ENCODE results near the gene PCDHGB7.
"Not testable (repeated sequence)": the region's sequence is repeated elsewhere in the genome, so short reads cannot be mapped to it uniquely, and the experiment has no call there.

The PCDHGB7 gene

GRCh38 chr5:141394401-141395187 is 22.9 kb upstream of the PCDHGB7 start:
- not testable (repeated sequence) for H2AK5ac ChIP-seq (ENCODE audit: low read length, severe bottlenecking); H3K14ac ChIP-seq (ENCODE audit: low read length in 2 of 2); H2BK15ac ChIP-seq (ENCODE audit: low read depth, poor library complexity, severe bottlenecking); H3K23ac ChIP-seq (ENCODE audit: low read length in 2 of 2); H3K27me3 ChIP-seq (ENCODE audit: control insufficient read depth in 1 of 2, insufficient read depth in 1 of 2, low read length in 2 of 2); H2BK120ac ChIP-seq (ENCODE audit: low read depth, low read length); DNase-seq; H3K27ac ChIP-seq (ENCODE audit: low read length, poor library complexity, severe bottlenecking); H3K9ac ChIP-seq (ENCODE audit: low read length); H2BK12ac ChIP-seq (ENCODE audit: low read length in 2 of 2); H2BK5ac ChIP-seq (ENCODE audit: low read depth, low read length, poor library complexity, severe bottlenecking); H4K91ac ChIP-seq (ENCODE audit: low read length); H3K4ac ChIP-seq (ENCODE audit: low read depth in 1 of 2, low read length in 2 of 2); H3K4me1 ChIP-seq (ENCODE audit: control insufficient read depth, insufficient read depth, low read depth, low read length); H3K18ac ChIP-seq (ENCODE audit: low read depth in 1 of 2, low read length in 2 of 2); H3K4me2 ChIP-seq (ENCODE audit: low read length, poor library complexity, severe bottlenecking); H2AFZ ChIP-seq (ENCODE audit: low read depth, low read length); H4K8ac ChIP-seq (ENCODE audit: low read length)
- peaks cover 66% of the 10 kb centered on the region for H3K9me3 ChIP-seq (ENCODE audit: control insufficient read depth, low read length)
- peaks cover 19% of the 10 kb centered on the region for H3K79me1 ChIP-seq (replicated peaks; ENCODE audit: low read length, poor library complexity, severe bottlenecking)
- H3K36me3 ChIP-seq (ENCODE audit: control insufficient read depth in 1 of 2, insufficient read depth in 2 of 2, low read depth in 1 of 2, low read length in 2 of 2), result peaks cover 0 to 33% of the 10 kb centered on the region in 2 experiments
- peak overlapping the region in 1 of 2 experiments; percentile 8 for H3K4me3 ChIP-seq (ENCODE audit: insufficient read depth in 1 of 2, low read depth in 1 of 2, low read length in 2 of 2)
- WGBS, result 95% methylated on average over 39 of the region's 53 CpGs

GRCh38 chr5:141397756-141398551 is 19.5 kb upstream of the PCDHGB7 start, which contains the start of gene PCDHGB5:
PCDHGB5 (plus strand) TSS chr5:141397947; CDS start chr5:141398128, 181 bp downstream.
- not testable (repeated sequence) for H4K91ac ChIP-seq (ENCODE audit: low read length); H3K27ac ChIP-seq (ENCODE audit: low read length, poor library complexity, severe bottlenecking); H2BK120ac ChIP-seq (ENCODE audit: low read depth, low read length); H4K8ac ChIP-seq (ENCODE audit: low read length); H2BK15ac ChIP-seq (ENCODE audit: low read depth, poor library complexity, severe bottlenecking); H3K18ac ChIP-seq (ENCODE audit: low read depth in 1 of 2, low read length in 2 of 2); H3K4me2 ChIP-seq (ENCODE audit: low read length, poor library complexity, severe bottlenecking); H3K23ac ChIP-seq (ENCODE audit: low read length in 2 of 2); H2BK12ac ChIP-seq (ENCODE audit: low read length in 2 of 2); H3K4ac ChIP-seq (ENCODE audit: low read depth in 1 of 2, low read length in 2 of 2); H2AK5ac ChIP-seq (ENCODE audit: low read length, severe bottlenecking); H3K14ac ChIP-seq (ENCODE audit: low read length in 2 of 2); DNase-seq; H3K4me1 ChIP-seq (ENCODE audit: control insufficient read depth, insufficient read depth, low read depth, low read length); H2BK5ac ChIP-seq (ENCODE audit: low read depth, low read length, poor library complexity, severe bottlenecking); H2AFZ ChIP-seq (ENCODE audit: low read depth, low read length); H3K27me3 ChIP-seq (ENCODE audit: control insufficient read depth in 1 of 2, insufficient read depth in 1 of 2, low read length in 2 of 2)
- Histone ChIP-seq H3K4me3 (ENCODE audit: insufficient read depth in 1 of 2, low read depth in 1 of 2, low read length in 2 of 2) (peak within 1 kb of the TSS in 1 of 2 experiments; percentile 70), H3K9ac (ENCODE audit: low read length) (peak within 1 kb of the TSS; percentile 65), H3K36me3 (ENCODE audit: control insufficient read depth in 1 of 2, insufficient read depth in 2 of 2, low read depth in 1 of 2, low read length in 2 of 2) (peaks cover 0 to 34% of the 10 kb centered on the region in 2 experiments), H3K9me3 (ENCODE audit: control insufficient read depth, low read length) (peaks cover 61% of the 10 kb centered on the region), H3K79me1 (replicated peaks; ENCODE audit: low read length, poor library complexity, severe bottlenecking) (peaks cover 21% of the 10 kb centered on the region)
- WGBS, result 90% methylated on average over 13 of the region's 43 CpGs

- no peak overlapping the region for H3K18ac ChIP-seq (ENCODE audit: low read depth in 1 of 2, low read length in 2 of 2)
- H2BK120ac ChIP-seq (ENCODE audit: low read depth, low read length), result no peak overlapping the region
- H3K9ac ChIP-seq (ENCODE audit: low read length), result no peak overlapping the region
- WGBS, result 95% methylated on average over 15 of the region's 15 CpGs
- no peak overlapping the region for H2AFZ ChIP-seq (ENCODE audit: low read depth, low read length)
- H3K27me3 ChIP-seq (ENCODE audit: control insufficient read depth in 1 of 2, insufficient read depth in 1 of 2, low read length in 2 of 2), result no peaks in the 10 kb centered on the region
- no peak overlapping the region for H3K27ac ChIP-seq (ENCODE audit: low read length, poor library complexity, severe bottlenecking)
- H3K4me3 ChIP-seq (ENCODE audit: insufficient read depth in 1 of 2, low read depth in 1 of 2, low read length in 2 of 2), result peak overlapping the region in 1 of 2 experiments; percentile 70
- H3K36me3 ChIP-seq (ENCODE audit: control insufficient read depth in 1 of 2, insufficient read depth in 2 of 2, low read depth in 1 of 2, low read length in 2 of 2), result peaks cover 0 to 34% of the 10 kb centered on the region in 2 experiments
- no peak overlapping the region for H2BK5ac ChIP-seq (ENCODE audit: low read depth, low read length, poor library complexity, severe bottlenecking)
- no peak overlapping the region for H2AK5ac ChIP-seq (ENCODE audit: low read length, severe bottlenecking)
- no peak overlapping the region for H2BK15ac ChIP-seq (ENCODE audit: low read depth, poor library complexity, severe bottlenecking)
- H4K8ac ChIP-seq (ENCODE audit: low read length), result no peak overlapping the region
- peaks cover 60% of the 10 kb centered on the region for H3K9me3 ChIP-seq (ENCODE audit: control insufficient read depth, low read length)
- no peak overlapping the region for H4K91ac ChIP-seq (ENCODE audit: low read length)
- H2BK12ac ChIP-seq (ENCODE audit: low read length in 2 of 2), result no peak overlapping the region
- peaks cover 18% of the 10 kb centered on the region for H3K79me1 ChIP-seq (replicated peaks; ENCODE audit: low read length, poor library complexity, severe bottlenecking)
- no peak for DNase-seq
- H3K14ac ChIP-seq (ENCODE audit: low read length in 2 of 2), result no peak overlapping the region
- no peaks in the 10 kb centered on the region for H3K4me1 ChIP-seq (ENCODE audit: control insufficient read depth, insufficient read depth, low read depth, low read length)
- no peak overlapping the region for H3K4me2 ChIP-seq (ENCODE audit: low read length, poor library complexity, severe bottlenecking)
- no peak overlapping the region for H3K23ac ChIP-seq (ENCODE audit: low read length in 2 of 2)
- H3K4ac ChIP-seq (ENCODE audit: low read depth in 1 of 2, low read length in 2 of 2), result no peak overlapping the region
Observed at GRCh38 chr5:141398608-141399007, 18.9 kb upstream of the PCDHGB7 start.
